CD8-positive, alpha-beta memory T cell (primary cell): ENCODE measurements around the gene TMEM87B. TPM values are rescaled to one million over a fixed set of nuclear protein-coding genes. Genes with fewer than 3 reads are reported as not detected.

ENCODE experiments used
- CTCF ChIA-PET: fragments of 350-600 bp; sonication (Branson Sonifier 250); formaldehyde crosslinking; loops from one replicate; lab custom pipeline; 2021; ENCODE audit warnings: antibody characterized with exemption; lab: Charles Lee
- POLR2A ChIA-PET: fragments of 350-600 bp; sonication (Branson Sonifier 250); formaldehyde crosslinking; loops from one replicate; lab custom pipeline; 2021; ENCODE audit warnings: antibody characterized with exemption; lab: Charles Lee
- DNase-seq, 5 donors: peaks; one replicate each; pipeline versions ENCODE4 v3.0.0 to v3.0.0-alpha.2; 2020 to 2022; ENCODE audit warnings: mixed read lengths in 1 of 5
- H3K27ac ChIP-seq: one replicate; pipeline ENCODE4 v1.7.0; 2013; ENCODE audit warnings: low read depth, mild to moderate bottlenecking, low read length, moderate library complexity
- H3K27me3 ChIP-seq: 2 replicates; pipeline ENCODE4 v1.7.0; 2013; ENCODE audit warnings: low read length, mild to moderate bottlenecking; ENCODE audit not compliant: insufficient read depth, poor library complexity, severe bottlenecking
- H3K36me3 ChIP-seq: 2 replicates; pipeline ENCODE4 v1.7.0; 2013; ENCODE audit warnings: mild to moderate bottlenecking, low read length, moderate library complexity; ENCODE audit not compliant: insufficient read depth
- H3K4me1 ChIP-seq: 2 replicates; pipeline ENCODE4 v1.7.0; 2013; ENCODE audit warnings: mild to moderate bottlenecking, low read length, moderate library complexity; ENCODE audit not compliant: insufficient read depth
- H3K4me3 ChIP-seq: 2 replicates; pipeline ENCODE4 v1.7.0; 2013; ENCODE audit warnings: mild to moderate bottlenecking, low read length
- H3K9me3 ChIP-seq: 2 replicates; pipeline ENCODE4 v1.7.0; 2013; ENCODE audit warnings: mild to moderate bottlenecking, low read length
- H3K27ac Mint-ChIP-seq, 8 donors: one replicate each; pipeline ENCODE4 v1.8.0; 2020 to 2021; ENCODE audit warnings: mixed read lengths in 8 of 8, mild to moderate bottlenecking in 6 of 8, inconsistent platforms in 3 of 8, moderate library complexity in 3 of 8
- H3K27me3 Mint-ChIP-seq, 2 donors: one replicate each; pipeline ENCODE4 v1.8.0; 2020 to 2021; ENCODE audit warnings: mixed read lengths in 2 of 2, mild to moderate bottlenecking in 1 of 2, moderate library complexity in 1 of 2
- H3K36me3 Mint-ChIP-seq, 3 donors: one replicate each; pipeline ENCODE4 v1.8.0; 2020 to 2021; ENCODE audit warnings: mixed read lengths in 3 of 3, inconsistent platforms in 1 of 3, mild to moderate bottlenecking in 1 of 3
- H3K4me1 Mint-ChIP-seq, 3 donors: one replicate each; pipeline ENCODE4 v1.8.0; 2020 to 2021; ENCODE audit warnings: mixed read lengths in 3 of 3, inconsistent platforms in 1 of 3, mild to moderate bottlenecking in 1 of 3
- H3K4me3 Mint-ChIP-seq, 7 donors: one replicate each; pipeline ENCODE4 v1.8.0; 2020 to 2021; ENCODE audit warnings: mixed read lengths in 7 of 7, mild to moderate bottlenecking in 6 of 7, moderate library complexity in 4 of 7, inconsistent platforms in 2 of 7
- H3K9me3 Mint-ChIP-seq, 5 donors: one replicate each; pipeline ENCODE4 v1.8.0; 2020 to 2022; ENCODE audit warnings: mixed read lengths in 5 of 5, mild to moderate bottlenecking in 3 of 5, moderate library complexity in 2 of 5, inconsistent platforms in 1 of 5
- polyA plus RNA-seq: library from polyadenylated mRNA; unstranded; fragments of 300-500 nt; fragmentation: Illumina TruSeq; gene quantifications from one replicate; pipeline ENCODE4 v1.2.3, GENCODE V29; 2021
- total RNA-seq, 2 experiments: library from RNA; stranded (reverse); gene quantifications; one replicate each; pipeline ENCODE4 v1.2.3, GENCODE V29; 2021

Gene TMEM87B, protein sequence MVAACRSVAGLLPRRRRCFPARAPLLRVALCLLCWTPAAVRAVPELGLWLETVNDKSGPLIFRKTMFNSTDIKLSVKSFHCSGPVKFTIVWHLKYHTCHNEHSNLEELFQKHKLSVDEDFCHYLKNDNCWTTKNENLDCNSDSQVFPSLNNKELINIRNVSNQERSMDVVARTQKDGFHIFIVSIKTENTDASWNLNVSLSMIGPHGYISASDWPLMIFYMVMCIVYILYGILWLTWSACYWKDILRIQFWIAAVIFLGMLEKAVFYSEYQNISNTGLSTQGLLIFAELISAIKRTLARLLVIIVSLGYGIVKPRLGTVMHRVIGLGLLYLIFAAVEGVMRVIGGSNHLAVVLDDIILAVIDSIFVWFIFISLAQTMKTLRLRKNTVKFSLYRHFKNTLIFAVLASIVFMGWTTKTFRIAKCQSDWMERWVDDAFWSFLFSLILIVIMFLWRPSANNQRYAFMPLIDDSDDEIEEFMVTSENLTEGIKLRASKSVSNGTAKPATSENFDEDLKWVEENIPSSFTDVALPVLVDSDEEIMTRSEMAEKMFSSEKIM
- total RNA-seq (10 to 100 TPM; 16.8 to 17.3 TPM), polyA plus RNA-seq (12.9 TPM)

DNA sequence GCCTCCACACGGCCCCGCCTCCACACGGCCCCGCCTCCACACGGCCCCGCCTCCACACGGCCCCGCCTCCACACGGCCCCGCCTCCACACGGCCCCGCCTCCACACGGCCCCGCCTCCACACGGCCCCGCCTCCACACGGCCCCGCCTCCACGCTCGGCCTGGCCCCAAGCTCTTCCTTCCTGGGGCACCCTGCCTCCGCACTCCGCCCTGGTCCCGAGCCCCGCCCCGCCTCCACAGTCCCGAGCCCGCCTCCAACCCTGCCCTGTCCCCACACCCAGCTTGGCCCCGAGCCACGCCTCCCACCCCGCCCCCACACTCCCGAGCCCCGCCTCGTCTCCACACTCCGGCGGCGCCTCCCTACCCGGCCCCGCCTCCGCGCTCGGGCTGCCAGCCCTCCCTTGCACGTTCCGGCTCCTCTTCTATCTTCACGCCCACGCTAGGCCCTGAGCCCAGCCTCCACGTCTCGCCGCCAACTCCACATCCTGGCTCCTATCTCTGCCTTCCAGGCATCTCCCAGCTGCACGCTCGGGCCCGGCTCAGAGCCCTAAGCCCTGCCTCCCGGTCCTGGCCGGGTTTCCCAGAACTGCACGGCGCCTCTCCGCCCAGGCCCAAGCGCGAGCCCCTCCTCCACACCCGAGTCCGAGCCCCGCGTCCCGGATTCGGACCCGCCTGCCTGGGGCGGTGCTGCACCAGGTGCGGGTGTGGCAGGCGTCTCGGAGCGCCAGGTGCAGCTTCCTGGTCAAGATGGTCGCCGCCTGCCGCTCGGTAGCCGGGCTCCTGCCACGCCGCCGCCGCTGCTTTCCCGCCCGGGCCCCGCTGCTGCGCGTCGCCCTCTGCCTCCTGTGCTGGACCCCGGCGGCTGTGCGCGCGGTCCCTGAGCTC is at the start of gene TMEM87B:
TSS of gene TMEM87B (plus strand) at position 423 of the 883 bp plus-strand sequence. CDS start at position 746, 323 bp downstream.
- Histone ChIP-seq H3K4me1 (peaks cover 26% of the 10 kb centered on the region), H3K27me3 (no peaks in the 10 kb centered on the region), H3K27ac (peak within 1 kb of the TSS; percentile 85), H3K36me3 (no peaks in the 10 kb centered on the region), H3K9me3 (no peaks in the 10 kb centered on the region), H3K4me3 (peak within 1 kb of the TSS; percentile 83)
- H3K27ac Mint-ChIP-seq = peak within 1 kb of the TSS; percentile 93 to 99 (median 98)
- CTCF ChIA-PET = interaction anchor here (1.0 to 1.2 kb wide), 3 partner anchors 168 to 591 kb away, joined by 3 to 4 read pairs (median 3); partner anchors contain the start of genes SLC20A1 and ZC3H8
- peak; percentile 93 to 99 (median 96) for DNase-seq
- peaks cover 38 to 46% (median 45%) of the 10 kb centered on the region in 3 donors for H3K4me1 Mint-ChIP-seq
- H3K27me3 Mint-ChIP-seq = no peaks in the 10 kb centered on the region
- POLR2A ChIA-PET = interaction anchor here (0.6 to 1.6 kb wide), 8 partner anchors 167 to 1197 kb away, joined by 3 to 5 read pairs (median 3); partner anchors contain the start of genes ANAPC1, BCL2L11 and SLC20A1
- H3K9me3 Mint-ChIP-seq = no peaks in the 10 kb centered on the region
- H3K36me3 Mint-ChIP-seq = peaks cover 0 to 30% (median 2%) of the 10 kb centered on the region in 3 donors
- peak within 1 kb of the TSS; percentile 94 to 99 (median 97) for H3K4me3 Mint-ChIP-seq

GRCh38 chr2:112005406-112006075 is 49.5 kb upstream of the TMEM87B start:
- Mint-ChIP-seq H3K9me3 (no peaks in the 10 kb centered on the region), H3K27me3 (peaks cover 0 to 4% of the 10 kb centered on the region in 2 donors), H3K4me3 (no peak overlapping the region), H3K36me3 (no peaks in the 10 kb centered on the region), H3K4me1 (no peaks in the 10 kb centered on the region), H3K27ac (no peak overlapping the region)
- H3K4me1 ChIP-seq = no peaks in the 10 kb centered on the region
- CTCF ChIA-PET = interaction anchor here (0.6 kb wide), 1 partner anchor 150 kb away, joined by 3 read pairs; no protein-coding TSS in a partner anchor
- no peak overlapping the region for H3K4me3 ChIP-seq
- POLR2A ChIA-PET = no interaction called here
- H3K27me3 ChIP-seq = no peaks in the 10 kb centered on the region
- H3K9me3 ChIP-seq = no peaks in the 10 kb centered on the region
- no peak for DNase-seq
- H3K36me3 ChIP-seq = no peaks in the 10 kb centered on the region
- no peak overlapping the region for H3K27ac ChIP-seq

GRCh38 chr2:112006076-112006410 is 49.0 kb upstream of the TMEM87B start:
- Mint-ChIP-seq H3K27me3 (peaks cover under 1 to 4% of the 10 kb centered on the region in 2 donors), H3K4me1 (no peaks in the 10 kb centered on the region), H3K27ac (no peak overlapping the region), H3K9me3 (no peaks in the 10 kb centered on the region), H3K36me3 (no peaks in the 10 kb centered on the region), H3K4me3 (no peak overlapping the region)
- H3K9me3 ChIP-seq = no peaks in the 10 kb centered on the region
- POLR2A ChIA-PET = no interaction called here
- no peak overlapping the region for H3K4me3 ChIP-seq
- no peaks in the 10 kb centered on the region for H3K36me3 ChIP-seq
- H3K27me3 ChIP-seq = no peaks in the 10 kb centered on the region
- H3K27ac ChIP-seq = no peak overlapping the region
- no peaks in the 10 kb centered on the region for H3K4me1 ChIP-seq
- DNase-seq = no peak
- CTCF ChIA-PET = interaction anchor here (0.6 kb wide), 1 partner anchor 150 kb away, joined by 3 read pairs; no protein-coding TSS in a partner anchor

DNA sequence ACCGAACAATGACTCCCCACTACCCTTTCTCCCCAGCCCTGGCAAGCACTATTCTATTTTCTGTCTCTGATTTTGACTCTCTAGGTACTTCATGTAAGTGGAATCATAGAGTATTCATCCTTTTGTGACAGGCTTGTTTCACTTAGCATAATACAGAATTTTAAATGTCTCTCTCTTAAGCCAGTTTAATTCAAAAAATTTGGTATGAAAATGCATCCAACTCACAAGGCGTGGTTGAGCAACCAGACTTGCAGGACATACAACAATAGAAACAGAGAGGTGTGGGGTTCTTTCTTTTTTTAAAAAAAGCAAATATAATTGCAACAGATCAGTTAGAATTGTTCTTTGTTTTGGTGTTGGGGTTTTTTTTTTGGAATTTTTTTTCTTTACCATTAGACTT is 47.6 kb upstream of the TMEM87B start:
- ChIA-PET POLR2A (no interaction called here), CTCF (no interaction called here)
- Mint-ChIP-seq H3K36me3 (no peaks in the 10 kb centered on the region), H3K9me3 (peaks cover 0 to 1% (median 0%) of the 10 kb centered on the region in 5 donors), H3K4me3 (no peak overlapping the region), H3K27me3 (peaks cover 2 to 7% of the 10 kb centered on the region in 2 donors), H3K27ac (no peak overlapping the region), H3K4me1 (no peaks in the 10 kb centered on the region)
- Histone ChIP-seq H3K4me3 (no peak overlapping the region), H3K27me3 (no peaks in the 10 kb centered on the region), H3K36me3 (no peaks in the 10 kb centered on the region), H3K4me1 (no peaks in the 10 kb centered on the region), H3K27ac (no peak overlapping the region), H3K9me3 (no peaks in the 10 kb centered on the region)
- DNase-seq = no peak

GRCh38 chr2:112008910-112009485 is 46.1 kb upstream of the TMEM87B start:
- H3K9me3 Mint-ChIP-seq = peaks cover 0 to 1% (median 0%) of the 10 kb centered on the region in 5 donors
- peaks cover 2 to 7% of the 10 kb centered on the region in 2 donors for H3K27me3 Mint-ChIP-seq
- no peak for DNase-seq
- ChIA-PET POLR2A (no interaction called here), CTCF (no interaction called here)
- H3K4me3 Mint-ChIP-seq = no peak overlapping the region
- Histone ChIP-seq H3K27ac (no peak overlapping the region), H3K27me3 (no peaks in the 10 kb centered on the region), H3K9me3 (no peaks in the 10 kb centered on the region), H3K4me3 (no peak overlapping the region), H3K36me3 (no peaks in the 10 kb centered on the region), H3K4me1 (no peaks in the 10 kb centered on the region)
- no peaks in the 10 kb centered on the region for H3K36me3 Mint-ChIP-seq
- no peak overlapping the region for H3K27ac Mint-ChIP-seq
- H3K4me1 Mint-ChIP-seq = no peaks in the 10 kb centered on the region

DNA sequence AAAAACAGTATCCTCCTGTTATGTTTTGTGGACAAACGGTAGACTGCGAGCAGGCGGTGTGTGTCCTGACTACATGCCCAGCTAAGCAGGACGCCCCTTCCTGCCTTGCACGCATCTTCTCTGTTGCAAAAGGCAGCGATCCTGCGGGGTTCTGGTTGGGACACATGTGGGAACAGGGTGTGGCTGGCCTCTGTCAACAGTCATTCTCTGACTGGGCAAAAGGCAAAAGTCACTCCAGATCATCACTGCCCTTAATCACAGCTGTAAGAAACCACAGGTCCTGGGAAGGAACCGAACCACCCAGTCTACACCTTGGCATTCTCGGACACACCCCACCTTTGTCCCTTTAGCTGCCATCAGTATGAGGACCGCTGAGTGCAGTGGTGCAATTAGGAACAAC is 44.3 kb upstream of the TMEM87B start:
- Histone ChIP-seq H3K4me3 (no peak overlapping the region), H3K4me1 (no peaks in the 10 kb centered on the region), H3K36me3 (no peaks in the 10 kb centered on the region), H3K27ac (no peak overlapping the region), H3K9me3 (no peaks in the 10 kb centered on the region), H3K27me3 (no peaks in the 10 kb centered on the region)
- Mint-ChIP-seq H3K9me3 (peaks cover 0 to 1% (median 0%) of the 10 kb centered on the region in 5 donors), H3K27me3 (peaks cover 4 to 17% of the 10 kb centered on the region in 2 donors), H3K27ac (no peak overlapping the region), H3K4me1 (no peaks in the 10 kb centered on the region), H3K36me3 (no peaks in the 10 kb centered on the region), H3K4me3 (no peak overlapping the region)
- CTCF ChIA-PET = no interaction called here
- POLR2A ChIA-PET = no interaction called here
- DNase-seq = no peak

GRCh38 chr2:112012556-112012955 is 42.5 kb upstream of the TMEM87B start:
- H3K4me3 ChIP-seq = no peak overlapping the region
- no peak overlapping the region for H3K4me3 Mint-ChIP-seq
- H3K4me1 ChIP-seq = no peaks in the 10 kb centered on the region
- H3K4me1 Mint-ChIP-seq = no peaks in the 10 kb centered on the region
- no peaks in the 10 kb centered on the region for H3K36me3 Mint-ChIP-seq
- H3K36me3 ChIP-seq = no peaks in the 10 kb centered on the region
- H3K27ac ChIP-seq = no peak overlapping the region
- DNase-seq = no peak
- H3K27ac Mint-ChIP-seq = no peak overlapping the region
- no peaks in the 10 kb centered on the region for H3K27me3 ChIP-seq
- H3K27me3 Mint-ChIP-seq = peaks cover 4 to 30% of the 10 kb centered on the region in 2 donors
- H3K9me3 ChIP-seq = no peaks in the 10 kb centered on the region
- H3K9me3 Mint-ChIP-seq = peaks cover 0 to 3% (median 0%) of the 10 kb centered on the region in 5 donors
- POLR2A ChIA-PET = no interaction called here
- CTCF ChIA-PET = no interaction called here
